Activated naive CD8-positive, alpha-beta T cell treated with anti-CD3 and anti-CD28 coated beads, Interleukin-2, amount 50 U/mL, for 16 hours (primary cell): Measurements from ENCODE around the gene TH.

Experiments used
- DNase-seq: peaks from one replicate; pipeline ENCODE4 v3.0.0-alpha.2; 2020; ENCODE audit warnings: low read depth, low spot score

Gene TH

DNA sequence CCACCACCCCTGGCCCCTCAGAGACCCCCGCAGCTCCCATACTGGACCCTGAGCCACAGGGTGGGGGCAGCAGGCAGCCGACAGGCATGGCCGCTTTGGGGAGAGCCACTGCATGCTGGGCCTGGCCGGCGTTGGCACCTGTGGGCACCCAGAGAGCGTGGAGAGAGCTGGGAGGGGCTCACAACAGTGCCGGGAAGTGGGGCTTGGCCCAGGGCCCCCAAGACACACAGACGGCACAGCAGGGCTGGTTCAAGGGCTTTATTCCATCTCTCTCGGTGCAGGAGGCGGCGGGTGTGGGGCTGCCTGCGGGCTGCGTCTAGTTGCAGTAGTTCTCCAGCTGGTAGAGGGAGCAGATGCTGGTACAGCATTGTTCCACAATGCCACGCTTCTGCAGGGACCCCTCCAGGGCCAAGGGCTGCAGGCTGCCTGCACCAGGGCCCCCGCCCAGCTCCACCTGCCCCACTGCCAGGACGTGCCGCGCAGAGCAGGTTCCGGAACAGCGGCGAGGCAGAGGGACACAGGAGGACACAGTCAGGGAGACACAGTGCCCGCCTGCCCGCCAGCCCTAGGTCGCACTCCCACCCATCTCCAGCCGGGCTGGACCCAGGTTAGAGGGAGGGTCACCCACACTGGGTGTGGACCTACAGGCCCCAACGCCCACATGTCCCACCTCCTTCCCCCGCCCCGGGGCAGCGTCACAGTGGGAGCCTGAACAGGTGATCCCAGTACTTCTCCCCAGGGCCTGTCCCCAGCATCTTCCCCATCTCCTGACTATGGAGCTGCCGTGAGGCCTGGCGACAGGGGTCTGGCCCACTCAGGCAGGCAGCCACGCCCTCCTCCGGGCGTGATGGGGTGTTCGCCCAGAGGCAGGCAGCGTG lies 11.8 kb downstream of the TH start:
- no peak for DNase-seq

DNA sequence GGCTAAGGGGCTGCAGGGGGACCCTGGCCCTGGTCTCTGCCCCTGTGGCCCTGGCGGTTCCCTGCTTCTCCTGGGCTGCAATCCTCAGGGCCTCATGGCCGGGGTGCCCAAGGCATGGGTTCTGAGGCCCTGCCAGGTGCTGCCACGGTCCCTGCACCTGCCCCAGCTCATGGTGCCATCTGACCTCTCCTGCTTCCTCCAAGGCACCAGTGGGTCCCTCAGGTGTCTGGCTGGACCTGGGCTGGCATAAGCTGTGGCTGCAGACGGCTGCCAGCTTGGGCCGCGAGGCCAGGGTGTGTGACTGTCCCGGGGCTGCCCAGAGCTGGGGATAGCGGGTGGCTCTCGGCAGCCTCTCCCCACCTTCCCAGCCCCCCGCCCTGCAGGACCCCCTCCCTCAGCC lies 12.6 kb downstream of the TH start:
- no peak for DNase-seq

DNA sequence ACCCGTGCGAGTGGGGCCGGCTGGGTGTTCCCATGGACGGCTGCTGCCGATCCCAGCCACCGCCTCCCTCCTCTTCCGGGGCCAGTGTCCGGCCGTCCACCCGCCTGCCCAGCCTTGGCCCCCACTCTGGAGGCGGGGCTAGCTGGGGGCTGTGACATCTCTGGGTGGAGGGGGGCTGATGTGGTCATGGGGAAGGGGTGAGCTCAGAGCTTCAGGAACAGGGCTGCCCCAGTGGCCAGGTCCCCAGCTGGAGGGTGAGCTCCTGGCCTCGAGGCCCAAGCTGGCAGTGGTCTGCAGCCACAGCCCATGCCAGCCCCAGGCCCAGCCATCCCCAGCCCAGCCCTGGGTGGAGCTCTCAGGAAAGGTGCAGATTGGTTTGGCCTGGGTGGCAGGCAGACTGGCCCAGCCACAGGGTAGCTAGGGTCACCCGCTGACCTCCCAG lies 13.3 kb downstream of the TH start:
- no peak for DNase-seq

DNA sequence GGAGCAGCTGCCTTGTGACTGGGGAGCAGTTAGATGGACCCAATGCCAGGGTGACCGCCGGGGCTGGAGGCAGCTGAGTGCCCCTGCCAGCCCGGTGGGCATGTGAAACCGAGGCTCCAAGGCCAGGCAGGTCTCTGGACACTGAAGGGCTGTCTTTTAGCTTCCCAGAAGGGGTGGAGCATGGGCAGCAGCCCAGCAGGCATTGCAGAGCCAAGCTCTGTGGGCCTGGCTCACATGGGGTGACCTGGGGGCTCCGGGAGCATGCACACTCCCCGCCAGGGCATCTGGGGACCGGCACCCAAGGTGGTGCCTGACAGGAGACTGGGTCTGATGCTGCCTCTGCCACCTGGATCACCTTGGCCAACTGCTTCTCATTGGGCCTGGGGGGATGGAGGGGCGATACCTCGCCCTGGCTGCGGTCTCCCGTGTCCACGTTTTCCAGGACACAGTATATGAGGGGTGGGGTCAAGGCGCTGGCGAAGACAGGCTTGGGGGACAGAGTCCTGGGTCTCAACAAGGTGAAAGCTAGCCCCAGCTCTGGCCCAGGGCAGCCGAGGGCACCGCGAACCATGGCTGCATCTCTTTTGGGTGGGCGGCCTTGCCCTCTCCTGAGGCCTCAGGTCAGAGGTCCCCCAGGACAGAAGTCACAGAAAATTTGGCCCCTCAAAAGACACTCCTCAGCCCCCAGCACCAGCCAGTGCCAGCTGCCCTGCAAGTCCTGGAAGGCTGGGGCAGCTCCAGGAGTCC lies 14.1 kb downstream of the TH start:
- DNase-seq = no peak

DNA sequence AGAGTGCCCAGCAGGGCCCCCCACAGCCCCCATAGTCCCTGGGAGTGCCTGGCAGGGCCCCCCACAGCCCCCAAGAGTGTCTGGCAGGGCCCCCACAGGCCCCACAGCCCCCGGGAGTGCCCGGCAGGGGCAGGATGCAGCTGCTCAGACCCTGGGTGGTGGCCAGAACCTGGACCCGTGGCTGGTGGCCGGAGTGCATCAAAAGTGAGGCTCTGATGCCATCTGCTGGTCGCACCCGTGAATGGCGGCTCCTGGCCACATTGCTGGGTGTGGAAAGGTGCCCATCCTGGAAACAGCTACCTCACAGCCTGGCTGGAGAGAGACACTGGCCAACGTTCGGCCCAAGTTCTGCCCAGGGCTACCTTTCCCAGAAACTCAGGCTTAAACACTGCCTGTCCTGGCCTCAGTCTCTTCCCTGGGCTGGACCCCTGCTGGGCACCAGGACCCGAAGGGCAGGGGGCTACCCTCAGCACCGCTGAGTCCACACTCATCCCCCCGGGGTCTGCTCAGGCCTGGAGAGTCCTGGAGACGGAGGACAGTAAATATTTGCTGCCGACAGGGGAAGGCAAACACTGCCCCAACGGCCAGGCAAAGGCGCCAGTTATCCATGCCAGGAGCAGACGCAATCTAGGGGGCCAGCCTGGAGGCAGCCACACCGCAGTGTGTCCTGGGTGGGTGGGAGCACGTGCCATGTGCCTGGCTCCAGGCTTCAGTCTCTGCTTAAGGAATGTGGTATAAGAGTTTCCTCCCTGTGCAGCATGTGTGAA lies 15.0 kb downstream of the TH start:
- no peak for DNase-seq

DNA sequence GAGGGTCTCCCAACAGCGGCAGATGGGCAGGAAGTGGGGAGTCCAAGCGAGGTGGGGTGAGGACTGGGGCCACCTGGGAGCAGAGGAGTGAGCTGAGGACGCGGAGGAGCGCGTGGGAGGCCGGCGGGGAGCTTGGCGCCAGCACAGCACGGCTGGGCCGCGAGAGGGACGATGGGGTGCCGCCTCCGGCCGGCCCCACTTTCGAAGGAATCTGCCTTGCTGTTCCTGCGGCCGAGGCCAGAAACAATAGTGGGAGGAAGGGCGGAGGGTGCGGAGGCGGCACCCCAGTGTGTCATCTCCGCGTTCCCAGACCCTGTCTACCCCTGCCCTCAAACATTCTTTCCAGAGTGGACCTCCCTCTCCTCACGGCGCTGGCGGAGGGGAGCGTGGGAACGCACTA lies 16.1 kb downstream of the TH start:
- no peak for DNase-seq

DNA sequence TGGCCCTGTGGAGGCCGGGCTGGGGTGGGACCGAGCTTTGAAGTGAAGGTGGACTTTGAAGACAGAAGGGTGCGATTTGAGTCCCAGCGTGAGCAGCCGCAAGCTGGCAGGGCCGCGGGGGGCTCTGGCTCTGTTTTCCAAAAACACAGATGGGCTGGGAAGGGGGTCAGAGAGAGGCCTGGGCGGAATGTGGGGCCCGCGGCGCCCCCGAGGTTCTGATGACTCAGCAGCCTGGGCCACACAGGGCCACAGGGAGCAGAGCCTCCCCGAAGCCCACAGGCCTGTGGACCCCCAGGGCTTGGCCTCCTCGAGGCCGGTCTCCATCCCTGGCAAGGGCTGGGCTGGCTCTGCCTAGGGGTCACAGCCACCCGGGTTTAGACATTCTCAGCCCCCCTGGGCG lies 16.7 kb downstream of the TH start:
- no peak for DNase-seq

DNA sequence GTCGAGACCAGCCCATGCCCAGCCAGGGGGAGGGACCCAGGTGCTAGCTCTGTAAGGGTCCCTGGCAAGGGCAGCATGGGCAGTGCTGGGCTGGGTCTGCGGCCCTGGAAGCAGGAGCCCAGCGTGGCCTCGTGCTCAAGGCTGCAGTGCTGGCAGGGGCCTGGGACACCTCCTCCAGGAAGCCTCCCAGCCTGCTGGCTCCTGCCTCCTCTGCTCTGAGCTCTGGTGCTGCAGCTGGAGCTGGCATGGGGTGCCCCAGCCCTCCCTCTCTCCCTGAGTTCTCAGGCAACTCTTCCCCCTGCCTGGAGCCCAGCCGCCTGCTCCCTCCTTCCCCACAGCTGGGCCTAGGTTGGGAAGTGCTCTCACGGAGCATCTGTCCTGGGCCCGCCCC lies 17.4 kb downstream of the TH start:
- no peak for DNase-seq

DNA sequence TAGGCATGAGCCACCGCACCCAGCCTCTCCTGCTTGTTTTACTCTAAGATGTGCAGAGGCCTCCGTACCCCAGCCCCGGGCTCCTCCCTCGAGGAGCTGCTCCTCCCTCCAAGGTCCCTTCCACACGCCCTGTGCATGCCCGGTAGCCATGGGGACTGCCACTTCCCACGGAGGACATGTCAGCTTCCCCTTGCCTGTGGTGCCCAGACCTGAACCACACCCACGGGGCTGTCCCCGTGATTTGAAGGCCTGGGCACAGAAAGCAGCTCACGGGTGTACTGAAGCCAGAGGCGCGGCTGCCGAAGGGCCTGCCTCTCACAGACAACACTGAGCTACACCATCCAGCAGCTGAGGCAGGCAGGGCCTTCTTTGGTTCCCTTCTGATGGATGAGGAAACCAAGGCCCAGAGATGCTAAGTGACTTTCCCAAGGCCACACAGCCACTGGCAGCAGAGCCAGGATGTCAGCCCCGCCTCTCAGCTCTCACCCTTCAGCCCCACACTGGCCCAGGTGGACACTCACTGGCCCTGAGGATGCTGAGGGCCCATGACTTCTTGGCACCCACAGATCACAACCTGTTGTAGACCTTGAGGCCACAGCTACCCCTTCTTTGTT lies 17.9 kb downstream of the TH start:
- DNase-seq = no peak

DNA sequence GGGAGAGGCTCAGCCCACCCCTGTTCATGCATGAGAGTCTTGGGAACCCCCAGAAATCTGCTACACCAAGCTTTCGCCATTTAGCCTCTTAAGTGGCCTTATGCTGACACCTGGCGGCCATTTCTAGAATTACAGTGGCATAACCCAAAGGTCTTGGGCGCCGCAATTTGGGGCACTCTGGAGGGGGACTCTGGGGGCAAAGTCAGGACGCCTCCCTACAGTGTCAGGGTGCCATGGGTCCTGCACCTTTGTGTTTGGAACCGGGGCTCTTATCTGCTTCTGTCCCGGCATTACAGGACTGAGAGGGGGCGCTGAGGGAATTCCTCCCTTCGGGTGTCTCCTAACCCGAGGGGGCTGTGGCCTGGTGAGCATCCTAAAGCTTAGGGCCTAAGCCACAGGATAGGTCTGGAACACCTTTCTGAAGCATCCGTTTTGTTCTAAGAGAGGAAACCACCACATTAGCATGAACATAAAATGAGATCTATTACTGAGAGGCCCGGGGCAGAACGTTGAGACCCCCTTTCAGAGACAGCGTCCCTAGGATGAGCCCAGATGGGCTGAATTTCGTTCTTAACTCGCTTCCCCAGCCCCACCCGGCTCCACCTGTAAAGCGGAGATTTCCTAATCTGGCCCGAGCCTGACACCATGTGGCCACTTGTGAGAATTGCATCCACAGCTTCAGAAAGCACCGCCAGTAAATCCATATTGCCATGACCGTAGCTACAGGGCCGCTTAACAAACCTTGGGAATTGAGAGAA lies 19.9 kb downstream of the TH start:
- DNase-seq = peak; percentile 70

DNA sequence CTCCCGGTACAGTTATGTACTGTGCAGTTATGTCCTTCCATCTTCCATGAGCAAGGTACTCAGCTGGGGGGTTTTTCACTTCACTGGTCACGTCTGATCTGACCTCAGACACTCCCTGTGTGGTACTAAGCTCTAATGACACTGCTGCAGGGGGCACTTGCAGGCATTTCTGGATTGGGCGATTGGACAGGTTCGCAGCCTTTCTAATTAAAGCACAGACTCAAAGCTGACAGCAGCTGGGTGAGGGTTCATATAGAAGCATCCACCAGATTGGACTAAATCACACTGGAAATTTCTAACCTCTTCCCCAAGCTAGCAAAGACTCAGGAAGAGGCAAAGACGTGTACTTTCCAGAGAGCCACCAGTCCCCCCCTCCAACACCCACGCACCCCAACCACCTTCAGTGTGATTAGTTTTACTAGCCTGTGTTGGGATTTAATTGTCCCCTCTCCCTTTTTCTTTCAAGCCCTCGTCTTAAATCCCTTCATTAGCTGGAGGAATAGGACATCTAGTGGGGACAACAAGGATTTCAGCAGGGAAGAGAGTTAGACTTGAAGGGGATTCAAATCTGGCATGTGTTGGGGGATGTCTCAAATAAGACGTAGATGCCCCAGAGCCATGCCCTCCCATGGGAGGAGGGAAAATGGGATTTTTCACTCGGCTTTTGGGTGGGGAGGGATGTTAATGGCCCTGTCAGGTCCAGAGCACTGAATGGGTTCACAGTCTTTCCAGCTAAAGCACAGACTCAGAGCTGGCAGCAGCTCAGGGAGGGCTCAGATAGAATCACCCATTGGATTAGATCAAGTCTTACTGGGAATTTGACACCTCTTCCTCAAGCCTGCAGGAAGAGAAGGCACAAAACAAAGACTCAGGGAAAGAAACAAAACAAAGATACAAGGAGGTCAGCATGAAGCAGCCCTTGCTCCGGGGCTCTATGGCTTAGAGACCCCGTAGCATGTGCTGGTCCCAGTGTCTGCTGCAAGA lies 21.5 kb downstream of the TH start:
- no peak for DNase-seq

DNA sequence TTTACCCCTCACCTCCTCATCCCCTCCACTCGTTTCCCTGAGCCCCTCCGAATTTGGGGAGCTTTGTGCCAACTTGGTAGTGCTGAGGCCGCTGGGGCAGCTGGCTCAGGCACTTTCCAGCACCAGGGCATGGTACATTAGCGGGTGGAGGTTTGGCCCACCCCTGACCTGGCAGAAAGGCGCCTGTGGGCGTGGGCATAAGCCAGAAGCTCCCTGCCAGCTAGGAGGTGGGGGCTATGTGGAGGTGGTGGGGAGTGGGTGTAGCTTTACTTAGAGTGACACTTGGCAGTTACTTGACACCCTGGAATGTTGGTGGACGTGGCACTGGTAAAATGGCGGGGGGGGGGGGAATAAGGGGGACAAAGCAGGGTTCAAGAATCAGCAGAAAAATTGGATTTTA lies 22.2 kb downstream of the TH start:
- no peak for DNase-seq

DNA sequence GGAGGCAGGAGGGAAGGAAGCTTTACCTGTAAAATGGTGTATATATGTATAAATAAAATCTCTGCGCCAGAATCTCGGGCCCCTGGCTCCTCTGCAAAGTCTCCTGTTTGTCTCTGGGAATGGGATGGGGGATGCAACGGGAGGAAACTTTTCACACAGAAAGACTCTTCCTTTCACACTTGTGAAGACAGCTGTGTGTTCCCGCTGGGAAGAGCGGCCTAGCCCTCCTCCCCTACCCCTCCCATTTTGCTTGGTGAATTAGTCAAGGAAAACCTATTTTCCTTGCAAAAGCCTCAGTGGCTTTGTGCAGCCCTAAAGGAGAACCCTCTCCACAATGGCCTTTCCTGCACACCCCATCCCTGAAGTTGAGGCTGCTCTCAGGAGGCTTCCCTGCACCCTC lies 23.0 kb downstream of the TH start:
- DNase-seq = no peak

DNA sequence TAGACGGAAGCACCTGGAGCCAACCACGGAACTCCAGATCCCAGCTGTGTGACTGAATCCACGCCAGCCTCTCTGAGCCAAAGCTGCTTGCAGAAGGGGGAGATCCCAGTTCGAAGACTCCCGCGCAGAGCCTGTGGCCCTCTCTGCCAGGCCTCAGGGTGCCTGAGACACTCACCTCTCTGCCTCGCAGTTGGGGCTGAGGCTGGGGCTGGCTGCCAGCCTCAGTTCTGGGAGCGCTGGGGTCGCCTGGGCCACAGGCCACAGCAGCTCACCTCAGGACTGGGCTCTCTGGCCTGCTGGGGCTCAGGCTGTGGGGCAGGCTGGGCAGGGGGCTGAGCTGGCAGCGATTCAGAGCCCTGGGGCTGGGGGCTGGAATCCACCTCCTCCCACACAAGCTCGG lies 24.2 kb downstream of the TH start:
- no peak for DNase-seq

DNA sequence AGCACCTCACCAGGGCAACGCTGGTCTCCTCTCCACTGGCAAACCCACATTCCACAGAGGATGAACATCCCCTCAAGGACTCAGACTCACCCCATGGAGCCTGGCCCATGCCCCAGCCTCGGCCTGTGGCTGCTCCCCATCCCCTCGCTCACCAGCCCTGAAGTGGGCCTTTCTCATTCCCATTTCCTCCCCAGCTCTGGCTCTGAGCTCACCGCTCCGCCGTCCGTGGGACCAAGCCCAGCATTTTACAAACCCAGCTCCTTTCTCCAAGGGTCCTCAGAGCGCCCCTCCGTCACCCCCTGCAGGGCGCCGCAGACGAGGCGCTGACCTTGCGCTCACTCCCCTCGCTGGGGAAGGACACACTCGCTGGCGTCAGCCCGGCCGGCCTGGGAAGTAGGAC lies 25.6 kb downstream of the TH start:
- DNase-seq = no peak

DNA sequence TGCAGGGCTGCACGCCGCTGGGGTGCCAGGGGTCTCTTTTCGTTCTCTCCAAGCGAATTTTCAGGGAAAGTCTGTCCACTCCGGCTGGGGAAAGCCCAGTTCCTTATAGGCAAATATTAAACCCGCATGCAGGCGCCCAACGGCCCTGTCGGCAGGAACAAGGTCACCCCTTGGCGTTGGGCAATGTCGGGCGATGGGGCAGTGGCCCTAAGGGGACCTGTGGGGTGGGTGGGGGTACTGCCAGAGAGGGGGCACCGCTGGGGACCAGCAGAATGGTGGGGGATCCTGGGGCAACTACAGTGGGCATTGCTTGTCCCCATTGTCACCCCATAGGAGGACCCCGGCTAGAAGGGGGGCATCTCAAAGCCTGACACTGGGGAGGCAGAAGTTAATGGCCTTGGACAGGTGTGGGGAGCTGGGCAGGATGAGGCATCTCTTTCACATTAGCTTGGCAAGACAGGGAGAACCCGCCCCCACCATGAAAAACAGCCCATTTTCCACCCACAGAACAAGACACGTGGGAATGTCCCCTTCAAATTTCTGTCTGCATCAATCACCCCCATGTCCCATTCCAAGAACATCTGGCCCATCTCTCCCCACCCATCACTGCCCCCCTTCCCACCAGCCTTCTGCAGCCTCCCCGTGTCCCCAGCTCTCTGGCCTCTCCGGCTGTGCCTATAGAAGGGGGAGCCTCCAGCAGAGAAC lies 26.9 kb downstream of the TH start:
- DNase-seq = no peak

DNA sequence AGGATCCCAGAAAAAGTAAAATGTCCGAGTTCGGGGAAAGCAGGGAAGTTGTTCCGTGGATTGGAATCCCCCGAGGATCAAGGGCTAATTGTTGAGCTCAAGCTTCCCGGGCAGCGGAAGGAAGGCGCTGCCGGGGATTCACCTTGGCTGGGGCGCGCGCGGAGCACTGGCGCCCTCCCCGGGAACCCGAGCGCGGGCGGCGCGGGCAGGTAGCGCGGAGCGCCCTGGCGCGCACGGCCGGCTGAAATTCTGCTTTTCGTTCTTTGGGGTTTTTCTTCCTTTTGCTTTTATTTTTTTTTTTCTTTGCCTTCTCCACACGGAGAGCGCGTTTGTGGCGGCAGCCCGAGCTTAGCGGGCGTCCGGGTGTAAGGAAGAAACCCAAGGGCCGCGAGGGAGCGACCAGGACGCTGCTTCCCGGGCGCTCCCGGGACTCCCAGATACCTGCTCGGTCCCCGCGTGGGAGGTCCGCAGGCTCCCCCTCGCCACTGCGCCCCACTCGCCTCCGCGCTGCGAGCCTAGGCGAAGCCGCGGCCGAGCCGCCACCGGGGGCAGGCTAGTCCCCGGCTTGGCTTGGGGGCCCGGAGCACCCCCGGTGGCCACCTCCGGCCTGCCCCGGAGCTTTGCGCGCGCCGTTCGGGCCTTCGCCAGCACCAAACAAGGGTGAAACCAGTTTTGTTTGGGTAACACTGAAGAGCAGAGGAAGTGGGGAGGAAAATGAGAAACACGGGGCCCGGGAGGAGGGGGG lies 27.6 kb downstream of the TH start:
- DNase-seq = no peak

DNA sequence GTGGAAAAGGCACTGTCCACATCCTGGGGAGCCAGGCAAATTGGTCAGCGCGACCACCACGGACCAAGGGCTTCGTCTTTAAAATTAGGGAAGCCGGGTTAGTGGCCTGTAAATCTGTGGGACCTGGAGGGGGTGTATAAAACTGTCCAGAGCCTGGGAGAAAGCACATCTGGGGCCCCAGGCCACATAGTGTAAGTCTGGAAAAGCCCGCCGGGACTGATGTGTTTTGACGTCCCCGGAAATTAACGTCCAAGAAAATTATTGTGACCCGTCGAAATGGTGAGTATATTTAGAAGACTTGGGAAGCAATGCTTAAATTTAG lies 28.2 kb downstream of the TH start:
- no peak for DNase-seq

DNA sequence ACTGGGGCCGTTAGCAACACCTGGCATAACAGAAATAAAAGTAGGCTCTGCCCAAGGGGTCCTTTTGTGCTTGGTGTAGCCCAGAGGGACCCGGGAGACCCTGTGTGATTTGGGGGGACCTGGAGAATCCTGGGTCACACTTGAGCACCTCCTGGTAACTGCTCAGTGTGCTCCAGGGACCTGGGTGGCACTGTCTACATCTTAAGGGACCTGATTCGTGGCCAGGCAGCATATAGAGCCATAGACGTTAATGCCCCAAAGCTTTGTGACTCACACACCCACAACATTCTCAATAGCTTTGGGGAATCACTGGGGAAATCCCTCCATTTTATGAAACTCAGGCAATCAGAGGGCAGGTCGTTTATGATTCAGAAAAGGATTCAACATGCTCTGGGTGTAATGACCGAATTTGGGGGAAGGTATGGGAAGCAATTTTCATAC lies 28.8 kb downstream of the TH start:
- DNase-seq = no peak
